Fibroblast of the aortic adventitia (primary cell): ENCODE measurements around the gene CLIP3. TPM values are rescaled to one million over a fixed set of nuclear protein-coding genes. Genes with fewer than 3 reads are reported as not detected.
A peak's percentile ranks its signal among the peaks of the same experiment; 100 is the strongest.

Source experiments
- DNase-seq: peaks from one replicate; pipeline ENCODE4 v3.0.0-alpha.2; 2010; ENCODE audit warnings: low read depth
- H3K4me3 ChIP-seq: 2 replicates; pipeline ENCODE4 v1.5.1; 2011; ENCODE audit warnings: low read depth, mild to moderate bottlenecking, control low read depth, low read length, moderate library complexity
- CTCF ChIP-seq: IDR thresholded peaks from 2 replicates; pipeline ENCODE4 v1.5.1; 2011; ENCODE audit warnings: mild to moderate bottlenecking, low read length, control low read depth, inconsistent platforms; ENCODE audit not compliant: insufficient read depth
- total RNA-seq: library from RNA; depleted of rRNA; stranded (reverse); fragments of >200 nt; gene quantifications from 2 replicates; pipeline ENCODE4 v1.2.3, GENCODE V29; 2012; ENCODE audit warnings: low replicate concordance

The CLIP3 gene
- total RNA-seq, 1 donor, result 7.4 TPM

DNA sequence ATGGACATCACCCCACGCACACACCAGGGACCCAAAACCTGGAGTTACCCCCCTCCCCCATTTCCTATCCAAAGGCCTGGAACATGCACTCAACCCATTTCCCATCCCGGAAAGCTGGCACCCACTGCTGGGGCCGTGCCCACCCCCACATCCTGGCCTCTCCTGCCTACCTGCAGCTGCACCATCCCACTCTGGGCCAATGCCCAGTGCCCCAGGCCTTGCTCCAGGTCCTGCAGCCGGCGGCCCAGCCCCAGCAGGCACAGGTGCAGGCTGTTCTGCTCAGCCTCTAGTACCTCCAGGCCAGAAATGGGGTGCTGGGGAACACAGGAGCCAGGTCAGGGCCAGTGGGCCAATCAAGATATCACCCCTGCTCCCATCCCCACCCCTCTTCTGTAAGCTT, 25.7 kb downstream of the CLIP3 start:
- H3K4me3 ChIP-seq, result no peak overlapping the region
- TF ChIP-seq CTCF, result no peak
- no peak for DNase-seq

DNA sequence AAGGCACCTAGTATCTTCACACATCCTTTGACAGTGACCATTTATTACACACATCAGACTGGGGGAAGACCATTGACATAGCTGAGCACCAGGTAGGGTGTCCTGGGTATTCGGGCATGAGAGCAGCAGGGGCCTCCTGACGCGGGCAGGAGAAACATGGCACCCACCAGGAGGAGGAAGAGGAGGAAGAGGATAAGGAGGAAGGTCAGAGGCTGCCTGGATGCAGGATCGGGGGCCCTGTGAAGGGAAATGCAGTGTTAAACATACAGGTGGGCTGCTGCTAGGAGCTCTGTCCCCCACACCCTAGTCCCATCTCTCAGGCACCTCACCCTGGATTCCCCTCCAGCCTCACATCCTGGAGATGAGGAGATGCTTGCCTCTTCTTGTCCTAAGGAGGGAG, 29.4 kb downstream of the CLIP3 start:
- DNase-seq, result no peak
- no peak overlapping the region for H3K4me3 ChIP-seq
- no peak for TF ChIP-seq CTCF

GRCh38 chr19:36001605-36002004, 31.1 kb downstream of the CLIP3 start:
- TF ChIP-seq CTCF, result no peak

DNA sequence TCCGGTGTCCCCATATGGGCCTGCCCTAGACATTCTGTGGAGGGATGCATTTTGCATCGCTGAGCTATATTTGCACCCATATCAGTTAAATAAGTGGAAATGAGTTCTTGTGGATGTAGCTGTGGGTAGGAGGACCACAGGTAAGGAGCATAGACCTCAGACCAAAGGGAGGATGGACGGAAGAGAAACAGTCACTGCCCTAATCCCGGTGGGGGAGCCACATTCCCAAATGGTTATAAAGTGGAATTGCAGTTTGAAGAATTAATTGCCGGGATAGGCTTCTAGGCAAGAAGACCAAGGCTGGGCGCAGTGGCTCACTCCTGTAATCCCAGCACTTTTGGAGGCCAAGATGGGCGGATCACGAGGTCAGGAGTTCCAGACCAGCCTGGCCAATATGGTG, 35.9 kb downstream of the CLIP3 start:
- no peak overlapping the region for H3K4me3 ChIP-seq
- no peak for DNase-seq
- no peak for TF ChIP-seq CTCF

More at GRCh38 chr19:36001605-36002004, 31.1 kb downstream of the CLIP3 start:
- DNase-seq, result no peak
- no peak overlapping the region for H3K4me3 ChIP-seq

DNA sequence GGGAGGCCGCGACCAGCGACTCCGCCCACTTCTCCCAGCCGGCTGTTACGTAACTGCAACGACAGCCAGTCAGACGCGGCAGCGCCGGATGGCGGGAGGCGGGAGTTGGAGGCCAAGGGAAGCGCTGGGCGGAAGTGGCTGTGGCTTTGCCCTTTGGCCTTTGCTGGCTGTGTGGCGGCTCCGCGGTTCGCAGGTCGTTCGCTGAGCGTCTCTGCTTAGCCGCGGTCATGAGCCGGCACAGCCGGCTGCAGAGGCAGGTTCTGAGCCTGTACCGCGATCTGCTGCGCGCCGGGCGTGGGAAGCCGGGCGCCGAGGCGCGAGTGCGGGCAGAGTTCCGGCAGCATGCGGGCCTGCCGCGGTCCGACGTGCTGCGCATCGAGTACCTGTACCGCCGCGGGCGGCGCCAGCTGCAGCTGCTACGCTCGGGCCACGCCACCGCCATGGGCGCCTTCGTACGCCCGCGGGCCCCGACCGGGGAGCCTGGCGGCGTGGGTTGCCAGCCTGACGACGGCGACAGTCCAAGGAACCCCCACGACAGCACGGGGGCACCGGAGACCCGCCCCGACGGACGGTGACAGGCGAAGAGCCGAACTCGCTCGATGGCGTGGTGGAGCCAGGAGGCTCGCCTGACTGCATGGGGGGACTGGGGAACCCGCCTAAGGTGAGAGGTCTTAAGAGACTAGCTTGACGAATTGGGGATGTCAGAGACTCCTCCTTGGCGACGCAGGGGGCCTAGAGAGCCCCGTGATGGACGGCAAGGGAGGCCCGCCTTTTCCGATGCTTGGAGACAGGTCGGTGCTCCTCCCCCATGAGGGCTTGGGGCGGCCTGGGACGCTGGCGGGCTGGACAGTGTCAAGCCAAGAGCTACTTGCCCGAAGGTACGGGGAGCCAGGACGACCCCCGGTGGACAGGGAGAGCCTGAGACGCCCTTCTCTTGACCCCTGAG, 37.4 kb downstream of the CLIP3 start, which contains the start of gene SDHAF1:
SDHAF1 (plus strand) TSS at position 141 of the 946 bp plus-strand sequence; CDS start at position 228, 87 bp downstream.
- no peak for TF ChIP-seq CTCF
- peak; percentile 89 for DNase-seq
- H3K4me3 ChIP-seq, result peak within 1 kb of the TSS; percentile 94

- peak overlapping the region; percentile 94 for H3K4me3 ChIP-seq
- TF ChIP-seq CTCF, result peak; percentile 19
- no peak for DNase-seq
Observed at GRCh38 chr19:35993923-35994598, 38.6 kb downstream of the CLIP3 start.
